CD4-positive, alpha-beta T cell treated with Interleukin-15 for 4 hours (primary cell): ENCODE results near the gene ANKRD26.

Source experiments
- DNase-seq: peaks from one replicate; pipeline ENCODE4 v3.0.0-alpha.2; 2020; ENCODE audit warnings: low spot score

The ANKRD26 gene

GRCh38 chr10:27019827-27020226 lies 80.5 kb downstream of the ANKRD26 start:
- DNase-seq: no peak

GRCh38 chr10:26997610-26998009 lies 102.7 kb downstream of the ANKRD26 start:
- no peak for DNase-seq

- DNase-seq: no peak
Observed at GRCh38 chr10:26994743-26995142, 105.6 kb downstream of the ANKRD26 start.

GRCh38 chr10:26987851-26988250 lies 112.4 kb downstream of the ANKRD26 start:
- DNase-seq: no peak

GRCh38 chr10:26983156-26983555 lies 117.1 kb downstream of the ANKRD26 start:
- no peak for DNase-seq

GRCh38 chr10:26982058-26982457 lies 118.2 kb downstream of the ANKRD26 start:
- DNase-seq: no peak

GRCh38 chr10:26981232-26981824 lies 119.0 kb downstream of the ANKRD26 start:
- no peak for DNase-seq

- DNase-seq: no peak
Observed at GRCh38 chr10:26978519-26978918, 121.8 kb downstream of the ANKRD26 start.

GRCh38 chr10:26977635-26978034 lies 122.7 kb downstream of the ANKRD26 start:
- no peak for DNase-seq

GRCh38 chr10:26970667-26971066 lies 129.6 kb downstream of the ANKRD26 start:
- DNase-seq: no peak

- no peak for DNase-seq
Observed at GRCh38 chr10:26969145-26969926, 131.0 kb downstream of the ANKRD26 start.

- DNase-seq: no peak
Observed at GRCh38 chr10:26962835-26963234, 137.5 kb downstream of the ANKRD26 start.

- DNase-seq: no peak
Observed at GRCh38 chr10:26960308-26960707, 140.0 kb downstream of the ANKRD26 start.

GRCh38 chr10:26959841-26960240 lies 140.5 kb downstream of the ANKRD26 start:
- DNase-seq: no peak
